HG02884 (cell line): ENCODE data around the gene BRD2.
A peak's percentile ranks its signal among the peaks of the same experiment; 100 is the strongest.
"Not testable (repeated sequence)": the region's sequence is repeated elsewhere in the genome, so short reads cannot be mapped to it uniquely, and the experiment has no call there.

Experiments used
- ATAC-seq: cut with Tn5 transposase; IDR thresholded peaks from one replicate; pipeline ENCODE4 v1.9.1; 2021; ENCODE audit warnings: mild to moderate bottlenecking, moderate library complexity; ENCODE audit not compliant: unreplicated experiment

Gene BRD2

DNA sequence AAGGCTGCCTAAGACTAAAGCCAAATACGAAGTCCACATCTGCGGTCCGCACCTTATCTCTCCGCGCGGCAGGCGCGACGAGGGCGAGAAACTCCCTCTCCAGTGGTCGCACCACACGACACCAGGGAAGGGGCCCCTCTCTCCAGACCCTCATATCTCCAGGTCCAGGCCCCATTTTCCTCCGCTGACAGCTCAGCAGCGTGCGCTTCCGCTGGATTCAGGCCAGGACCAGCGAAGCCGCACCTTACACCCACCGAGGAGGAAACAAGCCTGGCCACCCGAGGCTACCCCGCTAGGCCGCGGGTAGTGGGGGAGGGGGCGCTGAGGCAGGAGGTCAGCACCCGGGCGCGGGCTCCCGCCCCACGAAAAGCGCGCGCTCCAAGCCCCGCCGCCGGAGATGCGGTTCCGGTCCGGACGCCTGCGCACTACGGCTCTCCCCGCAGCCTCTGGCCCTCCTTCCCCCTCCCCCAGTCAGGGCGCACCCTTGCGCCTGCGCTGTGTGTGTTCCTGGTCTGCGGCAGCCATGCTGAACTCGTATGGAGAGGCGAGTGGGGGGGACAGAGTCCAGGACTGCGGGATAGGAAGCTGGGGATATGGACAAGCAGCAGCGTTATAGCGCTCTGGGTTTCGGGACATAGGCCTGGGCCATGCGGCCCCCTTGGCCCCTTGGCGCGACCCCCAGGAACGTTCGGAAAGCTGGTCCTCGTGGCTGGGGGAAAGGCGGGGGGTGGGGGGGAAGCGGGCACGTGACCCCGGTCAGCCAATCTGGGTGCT is at the start of gene BRD2:
Gene BRD2, plus strand, starts transcription at position 502 of the 774 bp plus-strand sequence. CDS start 4,305 bp downstream, outside the sequence.
- peak; percentile 30 for ATAC-seq

DNA sequence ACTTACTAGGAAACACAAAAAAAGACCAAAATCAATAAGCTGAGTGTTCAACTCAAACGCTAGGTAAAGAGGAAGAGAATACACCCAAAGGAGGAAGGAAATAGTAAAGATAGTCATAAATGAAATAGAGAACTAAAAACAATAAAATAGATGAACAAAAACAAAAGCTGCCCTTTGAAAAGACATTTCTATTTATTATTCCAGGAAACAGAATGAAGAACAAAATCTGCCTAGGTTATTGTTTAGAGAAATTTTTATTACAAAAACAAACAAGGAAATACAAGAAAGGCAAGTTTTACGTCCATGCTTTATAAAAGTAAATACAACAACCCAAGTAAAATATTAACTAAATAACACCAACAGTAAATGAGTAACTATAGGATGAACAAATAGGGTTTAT is 47.7 kb upstream of the BRD2 start:
- ATAC-seq, result no peak

DNA sequence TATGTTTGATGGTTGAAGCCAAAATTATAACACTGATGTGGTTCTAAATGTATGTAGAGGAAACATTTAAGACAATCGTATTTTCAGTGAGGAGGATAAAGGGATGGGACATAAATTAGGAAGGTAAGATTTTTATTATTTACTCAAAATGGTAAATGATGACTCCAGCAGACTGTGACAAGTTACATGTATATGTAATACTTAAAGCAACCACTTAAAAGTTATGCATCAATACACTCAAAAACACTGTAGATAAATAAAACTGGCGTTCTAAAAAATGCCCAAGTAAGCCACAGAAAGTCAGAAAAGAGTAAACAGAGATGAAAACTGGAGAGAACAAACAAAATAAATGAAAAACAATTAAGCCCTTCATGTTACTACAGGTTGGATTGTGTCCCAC is 46.3 kb upstream of the BRD2 start:
- no peak for ATAC-seq

DNA sequence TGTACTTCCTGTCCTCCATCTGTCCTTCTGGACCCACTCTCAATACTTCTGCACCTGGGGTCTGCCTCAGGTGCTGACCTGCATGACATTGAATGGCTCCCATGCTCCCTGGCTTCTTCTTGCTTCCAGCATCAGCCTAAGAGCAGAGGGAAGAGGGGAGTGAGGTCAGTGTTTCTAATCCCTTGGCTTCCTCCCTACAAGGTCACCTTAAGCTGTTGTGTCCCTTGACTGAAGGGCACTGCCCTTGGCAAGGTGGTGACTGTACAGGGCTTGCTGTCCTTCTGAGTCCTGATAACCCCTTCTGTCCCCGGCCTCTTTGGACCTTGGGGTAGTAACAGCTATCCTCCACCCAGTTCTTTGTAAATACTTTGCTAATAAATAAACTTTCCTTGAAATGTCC is 37.2 kb upstream of the BRD2 start:
- no peak for ATAC-seq

DNA sequence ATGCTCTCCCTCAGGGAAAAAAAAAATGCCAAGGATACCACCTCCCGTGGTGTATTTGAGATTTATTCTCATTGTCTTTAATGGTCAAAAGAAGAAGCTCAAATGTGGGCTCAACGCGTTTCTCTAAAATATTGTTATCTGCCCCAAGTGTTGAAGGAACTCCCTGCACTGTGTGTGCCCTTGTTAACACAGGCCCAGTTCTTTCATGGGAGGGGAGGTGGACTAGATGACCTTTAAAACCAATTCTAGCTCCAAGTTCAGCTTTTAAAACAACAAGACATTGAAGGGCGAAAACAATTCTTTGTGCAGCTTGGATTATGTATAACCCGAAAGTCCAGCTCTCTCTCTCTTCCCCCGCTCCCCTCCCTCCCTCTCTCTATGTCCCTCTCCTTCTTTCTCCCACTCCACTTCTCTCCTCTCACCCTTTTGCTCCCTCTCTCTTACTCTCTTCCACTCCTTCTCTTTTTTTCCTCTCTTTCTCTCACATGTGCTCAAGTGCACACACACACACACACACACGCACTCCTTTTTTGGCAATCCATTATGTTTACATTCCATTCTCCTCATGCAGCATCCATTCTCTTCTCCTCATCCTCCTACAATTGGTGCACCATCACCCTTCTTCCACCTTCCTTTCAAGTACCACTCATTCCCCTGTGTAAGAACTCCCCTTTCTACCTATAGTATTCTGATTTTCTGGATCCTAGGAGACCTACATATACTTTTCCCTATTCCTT is 36.1 kb upstream of the BRD2 start:
- ATAC-seq, result no peak

DNA sequence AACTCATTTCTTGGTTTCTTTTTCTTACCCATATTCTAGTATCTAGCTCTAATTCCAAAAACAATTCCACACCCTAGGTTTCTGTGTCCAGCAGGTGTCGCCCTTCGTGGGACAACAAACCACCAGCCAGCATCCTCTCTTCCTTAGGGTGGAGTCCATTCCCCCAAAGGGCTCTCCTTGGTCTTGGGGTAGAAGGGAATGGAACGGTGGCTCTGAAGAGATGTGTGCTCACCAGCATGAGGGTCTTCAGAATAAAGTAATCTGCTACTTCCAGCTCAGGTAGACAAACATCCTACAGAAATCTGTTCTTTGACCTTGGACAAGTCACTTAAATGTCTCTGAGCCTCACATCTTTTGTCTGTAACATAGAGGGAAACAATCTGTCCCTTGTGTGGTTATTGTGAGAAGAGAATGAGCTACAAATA is 34.7 kb upstream of the BRD2 start:
- ATAC-seq, result no peak

DNA sequence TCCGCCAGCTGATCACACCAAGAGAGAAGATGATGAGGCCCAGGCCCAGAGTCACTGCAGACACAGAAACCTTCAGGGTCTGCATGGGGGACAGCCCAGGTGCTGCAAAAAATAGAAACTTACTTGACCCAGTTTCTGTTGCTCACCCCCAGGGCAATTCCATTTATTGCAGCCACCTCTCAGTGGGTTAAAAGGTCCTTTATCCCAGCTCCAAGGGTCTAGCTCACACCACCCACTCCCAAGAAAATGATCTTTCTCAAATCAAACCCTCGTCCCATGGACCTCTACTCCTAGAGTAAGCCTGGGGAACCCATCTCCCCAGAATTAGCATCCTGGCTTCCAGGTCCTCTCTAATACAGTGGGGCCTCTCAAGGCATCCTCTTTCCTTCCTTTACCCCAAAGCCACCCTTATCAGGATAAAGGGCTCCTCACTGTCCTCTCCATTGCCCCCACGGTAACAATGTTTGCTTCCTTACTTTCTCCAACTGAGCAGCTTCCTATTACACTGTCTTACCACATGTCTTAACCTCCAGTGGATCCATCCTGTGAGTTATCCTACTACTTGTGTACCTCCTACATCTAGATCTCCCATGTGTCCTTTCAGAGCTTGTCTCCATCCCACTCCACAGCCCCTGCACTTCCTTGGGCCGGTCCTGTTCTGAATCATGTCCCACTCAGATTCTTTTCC is 32.7 kb upstream of the BRD2 start:
- ATAC-seq, result no peak

DNA sequence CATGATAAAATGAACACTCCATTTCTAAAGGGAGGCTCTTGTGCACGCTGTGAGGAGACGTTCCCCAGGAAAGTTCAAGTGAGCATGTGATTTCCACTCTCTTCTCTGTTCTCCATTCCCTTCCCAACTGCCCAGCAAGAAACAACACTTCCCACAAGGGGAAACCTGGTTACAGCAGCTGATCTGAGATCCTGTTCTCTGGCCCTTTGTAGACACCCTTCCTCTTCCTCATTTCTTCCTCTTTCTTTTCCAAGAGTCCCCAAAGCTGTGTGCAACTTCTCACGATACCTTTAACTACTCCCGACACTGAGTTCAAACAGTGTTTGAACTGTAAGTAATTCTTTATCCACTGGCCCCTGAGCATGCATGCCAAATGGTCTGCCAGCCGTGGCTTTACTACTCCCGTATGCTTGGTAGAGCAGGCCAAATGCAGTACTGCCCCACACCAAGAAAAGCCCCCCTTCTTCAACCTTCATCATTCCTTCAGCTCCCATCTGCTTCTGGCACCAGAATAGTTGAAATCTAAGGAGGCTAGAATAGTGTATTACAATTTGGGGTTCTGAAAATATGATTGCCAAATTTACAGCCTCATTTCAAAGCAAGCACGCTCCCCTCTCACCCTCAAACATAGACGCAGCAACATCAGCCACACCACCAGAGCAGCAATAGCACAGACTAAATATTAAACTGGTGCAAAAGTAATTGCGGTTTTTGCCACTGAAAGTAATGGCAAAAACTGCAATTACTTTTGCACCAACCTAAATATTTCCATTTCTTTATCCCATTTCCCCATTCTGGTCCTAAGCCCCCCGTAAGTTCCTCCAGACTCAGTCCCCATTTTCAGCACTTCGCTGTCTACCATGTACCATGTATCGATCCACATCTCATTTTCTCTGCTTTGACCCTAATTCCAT is 31.9 kb upstream of the BRD2 start:
- ATAC-seq, result no peak

DNA sequence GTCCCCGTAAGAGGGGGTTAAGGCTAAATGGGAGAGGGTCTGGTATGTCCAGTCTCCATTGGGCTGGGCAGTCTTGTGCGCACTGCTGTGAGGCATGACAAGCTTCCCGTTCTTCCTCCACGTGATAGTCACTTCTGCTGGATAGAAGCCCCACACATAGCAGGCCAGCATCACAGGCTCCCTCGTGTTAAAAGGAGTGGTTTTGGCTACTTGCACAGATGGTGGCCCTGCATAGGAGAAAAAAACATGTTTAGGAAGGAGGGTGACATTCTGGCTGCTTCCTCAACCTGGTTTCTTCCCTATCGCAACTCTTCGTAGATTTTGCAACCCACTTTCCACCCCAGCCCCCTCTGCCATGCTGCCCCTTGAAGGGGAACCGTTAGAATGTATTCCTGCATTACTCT is 31.2 kb upstream of the BRD2 start:
- no peak for ATAC-seq

DNA sequence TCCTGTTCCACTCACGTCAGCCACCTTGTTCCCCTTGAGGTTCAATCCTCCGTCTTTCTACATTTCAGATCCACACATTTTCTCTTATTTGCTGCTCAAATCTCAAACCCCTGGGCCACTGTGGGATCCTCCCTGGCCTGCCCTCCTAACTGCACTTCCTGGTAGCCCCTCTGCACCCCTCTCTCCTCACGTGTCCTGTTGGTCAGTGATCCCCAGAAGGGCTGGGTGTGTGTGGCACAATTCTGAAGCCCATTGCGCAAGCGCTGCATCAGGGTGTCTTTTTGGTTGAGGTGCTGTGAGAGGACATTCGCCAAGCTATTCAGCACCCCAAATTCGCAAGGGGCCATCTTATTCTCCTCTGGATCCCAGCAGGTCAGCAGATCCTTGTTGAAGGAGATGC is 29.9 kb upstream of the BRD2 start:
- ATAC-seq, result no peak

DNA sequence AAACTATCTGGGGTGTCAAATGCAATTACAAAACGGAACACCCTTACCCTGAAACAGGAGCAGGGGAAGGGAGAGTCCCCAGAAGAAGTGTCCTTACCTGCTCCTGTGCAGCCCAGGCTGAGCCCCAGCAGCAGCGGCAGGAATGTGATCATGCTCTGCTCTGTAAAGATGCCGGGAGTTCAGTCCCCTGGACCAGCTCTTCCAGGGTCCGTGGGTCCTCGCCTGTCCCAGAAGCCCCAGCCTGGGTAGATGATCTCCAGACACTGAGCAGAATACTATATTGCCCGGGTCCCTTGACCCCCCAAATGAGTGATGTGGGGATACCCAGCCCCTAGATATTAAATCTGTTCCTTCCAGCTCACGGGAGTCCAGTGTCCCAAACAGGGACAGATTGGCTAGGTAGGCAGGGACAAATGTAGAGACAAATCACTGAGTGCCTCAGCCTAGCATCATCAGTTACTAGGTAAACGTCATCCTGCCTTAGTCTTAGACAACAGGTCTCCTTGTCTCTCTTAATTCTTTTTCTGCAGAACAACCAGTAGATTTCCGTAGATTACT is 27.7 kb upstream of the BRD2 start, which contains the start of gene HLA-DMB:
Gene HLA-DMB, minus strand, starts transcription at position 373 of the 558 bp plus-strand sequence. Its CDS starts 221 bp downstream, at position 152.
- ATAC-seq, result peak; percentile 75

DNA sequence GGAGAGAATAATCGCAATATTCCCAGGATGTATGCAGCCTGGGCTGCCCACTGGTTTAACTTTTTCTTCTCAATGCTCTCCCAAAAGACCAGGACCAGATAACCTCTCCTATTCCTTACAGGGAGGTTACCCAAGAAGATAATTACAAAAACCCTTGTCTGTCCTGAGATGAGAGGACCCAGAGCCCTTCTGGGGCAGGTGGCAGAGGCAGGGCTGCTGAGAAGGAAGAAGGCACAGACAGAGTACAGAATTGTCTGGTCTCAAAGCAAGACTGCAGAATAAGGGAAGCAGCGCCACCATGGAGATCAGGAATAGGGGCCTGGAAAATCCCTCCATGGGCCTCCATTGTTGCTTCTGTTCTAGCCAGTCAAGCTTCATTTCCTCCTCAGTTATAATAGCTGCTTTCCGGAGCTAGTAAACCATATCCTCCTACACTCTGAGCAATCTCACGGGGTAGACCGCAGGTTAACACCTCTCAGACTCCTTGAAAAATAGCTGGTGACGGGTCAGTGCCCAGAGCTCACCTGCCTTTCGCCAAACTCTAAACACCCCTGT is 27.1 kb upstream of the BRD2 start:
- peak; percentile 42 for ATAC-seq

DNA sequence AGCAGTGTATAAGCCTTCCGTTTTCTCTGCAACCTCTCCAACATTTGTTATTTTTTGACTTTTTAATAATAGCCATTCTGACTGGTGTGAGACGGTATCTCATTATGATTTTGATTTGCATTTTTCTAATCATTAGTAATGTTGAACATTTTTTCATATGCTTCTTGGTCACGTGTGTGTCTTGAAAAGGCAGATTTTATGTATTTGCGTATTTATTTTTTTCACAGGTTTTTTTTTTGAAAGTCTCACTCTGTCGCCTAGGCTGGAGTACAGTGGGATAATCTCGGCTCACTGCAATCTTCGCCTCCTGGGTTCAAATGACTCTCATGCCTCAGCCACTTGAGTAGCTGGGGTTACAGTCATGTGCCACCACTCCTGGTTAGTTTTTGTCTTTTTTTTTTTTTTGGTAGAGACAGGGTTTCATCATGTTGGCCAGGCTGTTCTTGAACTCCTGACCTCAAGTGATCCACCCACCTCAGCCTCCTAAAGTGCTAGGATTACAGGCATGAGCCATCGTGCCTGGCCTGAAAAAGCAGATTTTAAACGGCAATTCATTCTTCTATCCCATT is 25.8 kb upstream of the BRD2 start:
- ATAC-seq, result not testable (repeated sequence)

DNA sequence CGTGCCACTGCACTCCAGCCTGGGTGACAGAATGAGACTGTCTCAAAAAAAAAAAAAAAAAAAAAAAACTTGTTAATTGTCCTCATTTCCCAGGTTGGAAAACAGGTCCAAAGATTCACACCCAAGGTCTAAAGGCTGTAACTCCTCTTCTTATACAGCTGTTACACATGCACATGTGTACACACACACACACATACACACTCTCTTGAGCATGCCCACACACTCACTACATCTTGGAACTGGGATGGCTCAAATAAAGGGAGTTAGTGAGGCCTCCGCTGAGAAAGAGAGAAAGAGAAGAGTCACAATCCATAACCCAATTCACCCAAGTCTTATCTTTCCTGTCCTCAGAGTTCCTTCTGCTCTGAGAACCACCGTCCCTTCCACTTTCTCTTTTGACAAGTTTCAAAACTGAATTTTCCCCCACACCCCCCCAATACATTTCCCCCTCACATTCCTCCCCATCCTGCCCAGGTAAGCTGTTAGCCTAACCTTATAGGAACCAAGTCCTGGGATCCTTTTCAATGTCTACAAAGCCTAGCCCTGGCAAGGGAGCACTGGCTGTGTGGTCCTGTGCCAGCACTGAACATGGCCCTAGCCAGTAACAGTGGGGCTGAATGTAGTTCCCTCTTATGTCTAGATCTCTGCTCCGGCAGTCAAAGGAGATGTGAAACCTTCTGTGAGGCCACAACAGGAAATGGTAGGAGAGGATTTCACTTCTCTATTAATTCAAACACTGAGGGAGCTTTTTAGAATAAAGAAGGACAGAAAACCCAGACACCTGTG is 24.3 kb upstream of the BRD2 start:
- ATAC-seq, result peak; percentile 31

DNA sequence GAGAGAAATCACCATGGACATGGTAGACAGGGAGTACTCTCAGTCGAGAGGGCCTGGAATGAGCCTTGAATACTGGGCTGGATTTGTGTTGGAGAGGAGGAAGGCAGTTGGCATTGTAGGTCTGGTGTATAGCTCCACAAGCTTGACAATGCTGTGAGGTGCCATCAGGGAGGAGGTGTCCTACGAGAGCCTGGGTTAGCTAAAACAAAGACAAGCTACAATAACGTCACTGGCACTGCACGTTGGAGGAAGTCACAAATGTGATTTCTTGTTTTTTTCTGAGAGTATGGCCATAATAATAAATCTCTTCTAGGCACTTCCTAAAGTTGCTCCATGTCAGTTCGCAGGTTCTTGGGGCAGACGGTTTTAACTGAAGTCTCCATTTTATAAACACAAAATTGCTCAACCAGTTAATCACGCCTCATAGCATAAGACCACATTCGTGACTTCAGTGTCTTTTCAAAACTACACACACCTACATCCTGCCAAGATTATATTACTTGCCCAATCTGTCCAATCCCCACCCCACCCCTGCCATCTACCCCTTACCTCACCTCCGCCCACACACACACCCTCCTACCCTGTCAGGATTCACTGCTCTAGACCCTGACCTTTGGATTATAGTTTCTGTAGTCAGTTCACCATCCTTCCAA is 23.2 kb upstream of the BRD2 start:
- no peak for ATAC-seq

DNA sequence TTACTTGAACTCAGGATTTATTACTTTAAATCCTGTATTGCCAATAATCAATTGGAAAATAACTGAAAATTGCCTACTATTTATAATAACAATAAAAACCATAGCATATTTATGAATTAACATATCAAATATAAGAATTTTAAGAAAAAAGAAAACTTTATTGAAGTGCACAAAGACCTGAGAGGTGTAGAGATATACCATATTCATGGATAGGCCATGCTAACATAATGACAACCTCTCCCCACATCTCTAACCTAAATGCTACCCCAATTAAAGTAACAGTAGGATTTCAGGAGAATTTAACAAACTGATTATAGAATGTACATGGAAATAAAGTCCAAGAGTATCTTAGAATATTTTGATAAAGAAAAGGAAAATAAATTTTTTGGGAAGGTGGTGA is 22.4 kb upstream of the BRD2 start:
- ATAC-seq, result no peak

DNA sequence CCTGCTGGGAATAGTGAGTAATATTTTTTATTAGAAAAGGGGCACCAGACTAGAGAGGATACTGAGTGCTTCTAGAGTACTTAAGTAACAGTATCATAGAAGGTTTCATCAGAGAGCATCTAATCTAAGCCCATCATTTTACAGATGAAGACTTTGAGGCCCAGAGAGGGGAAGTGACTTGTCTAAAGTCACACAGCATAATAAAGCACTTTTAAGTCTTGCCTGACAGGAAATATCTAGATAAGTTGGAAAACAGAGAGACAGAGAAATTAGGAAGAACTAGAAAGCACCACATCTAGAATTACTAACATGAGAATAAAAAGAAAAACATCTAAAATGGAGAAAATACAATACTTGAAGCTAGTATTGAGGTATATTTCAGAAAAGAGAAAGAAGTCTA is 21.5 kb upstream of the BRD2 start:
- no peak for ATAC-seq
